GM18858 (cell line): ENCODE data around the gene CAMTA1.

Experiments
- ATAC-seq: cut with Tn5 transposase; IDR thresholded peaks from one replicate; pipeline ENCODE4 v1.9.1; 2021; ENCODE audit not compliant: unreplicated experiment

Gene CAMTA1

DNA sequence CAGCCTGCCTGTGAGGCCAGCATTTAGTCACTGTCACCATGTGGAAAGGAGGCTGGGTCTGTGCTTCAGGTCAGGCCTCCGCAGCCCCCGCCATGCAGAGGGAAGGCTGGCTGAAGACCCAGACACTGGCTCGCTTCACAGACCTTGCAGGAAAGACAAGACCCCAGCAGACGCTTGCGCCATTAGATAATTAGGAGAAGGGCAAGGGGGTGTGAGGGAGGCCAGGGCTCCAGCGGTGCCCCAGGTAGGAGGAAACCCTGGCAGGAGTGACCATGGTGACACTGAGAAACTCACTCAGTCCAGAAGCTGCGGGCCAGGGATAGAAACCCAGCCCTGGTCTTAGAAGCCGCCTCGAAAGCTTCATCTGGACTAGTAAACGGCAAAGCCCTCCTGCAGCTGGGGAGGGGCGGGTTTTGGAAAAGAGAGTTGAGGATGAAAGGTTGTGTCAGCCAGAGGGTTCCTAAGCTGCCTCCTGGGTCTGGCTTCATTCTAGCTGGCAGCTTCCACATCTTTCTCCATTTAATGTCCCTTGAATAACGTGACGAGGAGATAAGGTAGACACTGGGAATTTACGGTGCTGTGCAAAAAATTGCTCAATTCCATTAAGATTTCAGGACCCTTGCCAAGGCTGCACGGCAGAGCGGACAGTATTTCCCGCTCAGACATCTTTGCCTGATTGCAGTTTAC, 691.8 kb downstream of the CAMTA1 start:
- ATAC-seq, result no peak

- no peak for ATAC-seq
Observed at GRCh38 chr1:7477593-7477992, 692.3 kb downstream of the CAMTA1 start.

- no peak for ATAC-seq
Observed at GRCh38 chr1:7478142-7478790, 693.0 kb downstream of the CAMTA1 start.

- no peak for ATAC-seq
Observed at GRCh38 chr1:7478809-7479499, 693.7 kb downstream of the CAMTA1 start.

- no peak for ATAC-seq
Observed at GRCh38 chr1:7479571-7479970, 694.3 kb downstream of the CAMTA1 start.

GRCh38 chr1:7481194-7481593, 695.9 kb downstream of the CAMTA1 start:
- ATAC-seq, result no peak

DNA sequence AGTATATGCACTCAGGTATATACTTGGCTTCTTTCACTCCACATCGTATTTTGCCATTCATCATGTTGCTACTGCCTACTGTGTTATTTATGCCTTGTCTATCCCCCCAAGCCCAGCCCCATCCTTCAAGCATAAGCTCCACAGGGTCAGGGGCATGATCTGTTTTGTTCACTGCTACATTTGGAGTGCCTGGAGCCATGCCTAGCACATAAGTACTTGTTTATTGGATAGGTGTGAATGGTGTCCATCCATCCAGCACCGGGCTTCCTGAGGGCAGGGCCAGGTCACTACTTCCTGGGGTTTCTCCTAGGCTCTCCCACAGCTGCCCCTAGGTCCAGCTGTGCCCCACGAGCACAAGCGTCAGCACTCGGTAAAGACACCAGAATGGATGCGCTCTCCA, 696.8 kb downstream of the CAMTA1 start:
- no peak for ATAC-seq

GRCh38 chr1:7482772-7483495, 697.7 kb downstream of the CAMTA1 start:
- no peak for ATAC-seq

- ATAC-seq, result no peak
Observed at GRCh38 chr1:7483634-7484383, 698.6 kb downstream of the CAMTA1 start.

GRCh38 chr1:7485086-7485780, 700.0 kb downstream of the CAMTA1 start:
- no peak for ATAC-seq

DNA sequence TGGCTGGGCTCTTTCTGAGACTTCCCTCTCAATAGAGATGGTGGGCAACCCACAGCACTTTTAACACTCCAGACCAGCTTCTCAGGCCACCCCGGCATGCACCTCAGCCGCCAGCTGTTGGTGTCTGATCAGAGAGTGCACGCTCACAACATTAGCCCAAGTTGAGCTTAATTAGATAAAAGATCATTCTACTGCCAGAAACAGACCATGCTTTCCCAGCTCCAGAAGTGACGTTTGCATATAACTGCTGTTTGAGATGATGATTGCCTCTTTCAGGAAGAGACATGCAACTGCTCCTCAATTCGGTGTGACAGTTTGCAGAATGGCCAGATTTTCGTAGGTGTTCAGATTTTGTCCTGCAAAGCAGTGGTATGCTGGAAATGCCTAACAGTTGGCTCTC, 700.6 kb downstream of the CAMTA1 start:
- no peak for ATAC-seq

DNA sequence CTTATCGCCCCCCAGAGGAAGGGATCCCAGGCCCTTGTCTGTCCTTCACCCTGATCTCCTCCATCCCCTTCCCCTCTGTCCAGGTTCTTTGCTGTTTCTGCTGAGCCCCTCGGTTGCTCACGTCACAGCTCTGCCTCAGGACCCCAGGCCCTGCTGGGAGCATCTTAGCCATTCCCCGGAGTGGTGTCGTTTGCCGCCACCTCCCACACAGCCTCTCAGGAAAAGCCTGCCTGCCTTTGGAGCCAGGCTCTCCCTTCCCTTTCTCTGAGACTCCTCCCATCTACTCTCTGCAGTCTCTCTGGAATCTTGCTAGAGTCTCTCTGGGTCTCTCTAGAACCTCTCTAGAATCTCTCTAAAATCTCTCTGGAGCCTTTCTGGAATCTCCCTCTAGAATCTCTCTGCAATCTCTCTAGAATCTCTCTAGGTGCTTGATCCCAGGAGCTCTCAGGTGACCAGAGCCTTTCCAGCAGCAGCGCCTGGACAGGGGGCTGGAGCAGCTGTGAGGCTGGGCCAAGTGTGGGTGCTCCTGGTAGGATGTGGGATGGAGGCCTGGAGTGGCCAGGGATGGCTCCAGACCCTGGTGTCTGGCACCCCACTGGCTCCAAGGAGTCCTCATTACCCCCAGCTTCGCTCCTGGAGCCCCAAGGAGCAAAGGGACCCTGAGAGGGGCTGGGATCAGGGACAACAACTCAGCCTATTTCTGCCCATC, 702.7 kb downstream of the CAMTA1 start:
- no peak for ATAC-seq

DNA sequence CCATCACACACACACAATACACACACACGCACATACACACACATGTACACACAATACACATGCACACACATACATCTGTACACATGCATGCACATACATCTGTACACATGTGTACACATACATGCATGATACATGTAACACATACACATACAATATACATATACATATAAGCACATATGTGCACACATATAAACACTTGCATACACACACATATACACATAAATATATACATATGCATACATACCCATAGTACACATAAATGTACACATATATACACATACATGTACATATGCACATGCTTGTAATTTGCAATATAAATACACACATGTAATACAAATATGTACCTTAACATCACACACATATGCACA, 703.2 kb downstream of the CAMTA1 start:
- ATAC-seq, result no peak

- ATAC-seq, result no peak
Observed at GRCh38 chr1:7489586-7489985, 704.3 kb downstream of the CAMTA1 start.

DNA sequence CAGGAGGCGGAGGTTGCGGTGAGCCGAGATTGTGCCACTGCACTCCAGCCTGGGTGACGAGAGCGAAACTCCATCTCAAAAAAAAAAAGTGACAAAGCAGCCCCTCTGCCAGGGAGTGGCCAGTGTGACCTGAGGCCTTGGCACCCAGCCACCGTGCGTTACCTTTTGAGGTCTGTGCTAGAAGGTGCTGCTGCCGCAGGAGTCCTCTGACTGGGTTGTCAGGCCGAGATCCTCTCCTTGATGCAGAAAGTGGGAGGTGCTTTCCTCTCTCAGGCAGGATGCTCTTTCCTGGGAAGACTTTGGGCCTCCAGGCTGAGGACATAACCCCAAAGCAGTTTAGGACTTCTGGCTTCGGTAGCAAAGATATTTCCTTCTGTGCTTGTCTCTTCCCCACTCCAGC, 705.3 kb downstream of the CAMTA1 start:
- ATAC-seq, result no peak

- no peak for ATAC-seq
Observed at GRCh38 chr1:7491109-7491817, 706.0 kb downstream of the CAMTA1 start.

DNA sequence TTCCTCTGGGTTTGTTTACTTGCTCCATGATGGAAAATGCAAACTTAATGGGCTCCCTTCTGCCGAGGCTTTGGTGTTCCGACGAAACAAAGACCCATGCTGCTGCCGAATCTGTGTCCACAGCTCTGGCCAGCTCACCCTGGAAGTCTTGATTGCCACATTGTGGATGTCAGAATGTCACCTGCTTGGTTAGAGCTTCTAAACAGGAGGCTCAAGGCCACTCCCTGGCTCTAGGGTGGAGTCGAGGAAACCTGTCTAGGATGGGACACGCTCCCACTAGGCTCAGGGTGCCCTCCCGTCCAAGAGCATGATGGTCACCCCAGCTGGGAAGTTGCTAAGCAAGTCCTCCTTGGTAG, 706.5 kb downstream of the CAMTA1 start:
- ATAC-seq, result no peak

GRCh38 chr1:7493711-7494454, 708.6 kb downstream of the CAMTA1 start:
- ATAC-seq, result no peak

DNA sequence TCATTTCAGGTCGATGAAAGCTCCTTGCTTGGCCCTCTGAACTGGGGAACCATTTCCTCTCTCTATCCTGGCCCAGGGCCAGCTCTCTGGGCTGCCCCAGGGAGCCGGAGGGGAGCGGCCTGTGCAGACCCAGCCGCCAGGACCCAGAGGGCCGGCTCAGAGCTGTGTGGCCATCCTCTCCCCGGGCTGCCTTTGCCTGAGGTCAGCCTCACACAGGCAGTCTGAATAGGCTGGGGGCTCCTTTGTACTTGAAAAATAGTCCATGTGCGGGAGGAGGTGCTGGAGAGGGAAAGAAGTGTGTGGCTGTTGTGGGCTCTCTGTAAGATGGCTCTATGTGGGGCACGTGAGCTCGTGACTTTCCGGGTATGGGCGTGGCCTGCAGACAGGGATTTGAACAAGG, 710.7 kb downstream of the CAMTA1 start:
- ATAC-seq, result no peak
